Hematopoietic multipotent progenitor cell treated with erythropoietin and hydrocortisone succinate and interleukin-3 and kit ligand, for 15 days (in vitro differentiated cells): Measurements from ENCODE around the gene PTPN13.

Experiments
- DNase-seq: peaks from one replicate; pipeline ENCODE4 v3.0.0-alpha.2; 2015; ENCODE audit warnings: low spot score

The PTPN13 gene, protein sequence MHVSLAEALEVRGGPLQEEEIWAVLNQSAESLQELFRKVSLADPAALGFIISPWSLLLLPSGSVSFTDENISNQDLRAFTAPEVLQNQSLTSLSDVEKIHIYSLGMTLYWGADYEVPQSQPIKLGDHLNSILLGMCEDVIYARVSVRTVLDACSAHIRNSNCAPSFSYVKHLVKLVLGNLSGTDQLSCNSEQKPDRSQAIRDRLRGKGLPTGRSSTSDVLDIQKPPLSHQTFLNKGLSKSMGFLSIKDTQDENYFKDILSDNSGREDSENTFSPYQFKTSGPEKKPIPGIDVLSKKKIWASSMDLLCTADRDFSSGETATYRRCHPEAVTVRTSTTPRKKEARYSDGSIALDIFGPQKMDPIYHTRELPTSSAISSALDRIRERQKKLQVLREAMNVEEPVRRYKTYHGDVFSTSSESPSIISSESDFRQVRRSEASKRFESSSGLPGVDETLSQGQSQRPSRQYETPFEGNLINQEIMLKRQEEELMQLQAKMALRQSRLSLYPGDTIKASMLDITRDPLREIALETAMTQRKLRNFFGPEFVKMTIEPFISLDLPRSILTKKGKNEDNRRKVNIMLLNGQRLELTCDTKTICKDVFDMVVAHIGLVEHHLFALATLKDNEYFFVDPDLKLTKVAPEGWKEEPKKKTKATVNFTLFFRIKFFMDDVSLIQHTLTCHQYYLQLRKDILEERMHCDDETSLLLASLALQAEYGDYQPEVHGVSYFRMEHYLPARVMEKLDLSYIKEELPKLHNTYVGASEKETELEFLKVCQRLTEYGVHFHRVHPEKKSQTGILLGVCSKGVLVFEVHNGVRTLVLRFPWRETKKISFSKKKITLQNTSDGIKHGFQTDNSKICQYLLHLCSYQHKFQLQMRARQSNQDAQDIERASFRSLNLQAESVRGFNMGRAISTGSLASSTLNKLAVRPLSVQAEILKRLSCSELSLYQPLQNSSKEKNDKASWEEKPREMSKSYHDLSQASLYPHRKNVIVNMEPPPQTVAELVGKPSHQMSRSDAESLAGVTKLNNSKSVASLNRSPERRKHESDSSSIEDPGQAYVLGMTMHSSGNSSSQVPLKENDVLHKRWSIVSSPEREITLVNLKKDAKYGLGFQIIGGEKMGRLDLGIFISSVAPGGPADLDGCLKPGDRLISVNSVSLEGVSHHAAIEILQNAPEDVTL (N-terminal part only)

GRCh38 chr4:86593688-86594558 lies at the start of gene PTPN13:
Gene PTPN13, plus strand, starts transcription at chr4:86594315. Its CDS starts 40,942 bp downstream, at chr4:86635257.
- peak; percentile 44 for DNase-seq

DNA sequence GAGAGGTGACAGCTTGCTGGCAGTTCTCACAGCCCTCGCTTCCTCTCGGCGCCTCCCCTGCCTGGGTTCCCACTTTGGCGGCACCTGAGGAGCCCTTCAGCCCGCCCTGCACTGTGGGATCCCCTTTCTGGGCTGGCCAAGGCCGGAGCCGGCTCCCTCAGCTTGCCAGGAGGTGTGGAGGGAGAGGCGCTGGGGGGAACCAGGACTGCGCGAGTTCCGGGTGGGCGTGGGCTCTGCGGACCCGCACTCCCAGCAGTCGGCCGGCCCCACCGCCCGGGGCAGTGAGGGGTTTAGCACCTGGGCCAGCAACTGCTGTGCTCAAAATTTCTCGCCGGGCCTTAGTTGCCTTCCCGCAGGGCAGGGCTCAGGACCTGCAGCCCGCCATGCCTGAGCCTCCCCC lies 47.0 kb upstream of the PTPN13 start:
- DNase-seq: no peak

GRCh38 chr4:86549163-86549788 lies 44.8 kb upstream of the PTPN13 start:
- DNase-seq: no peak

GRCh38 chr4:86551387-86551786 lies 42.7 kb upstream of the PTPN13 start:
- DNase-seq: no peak

DNA sequence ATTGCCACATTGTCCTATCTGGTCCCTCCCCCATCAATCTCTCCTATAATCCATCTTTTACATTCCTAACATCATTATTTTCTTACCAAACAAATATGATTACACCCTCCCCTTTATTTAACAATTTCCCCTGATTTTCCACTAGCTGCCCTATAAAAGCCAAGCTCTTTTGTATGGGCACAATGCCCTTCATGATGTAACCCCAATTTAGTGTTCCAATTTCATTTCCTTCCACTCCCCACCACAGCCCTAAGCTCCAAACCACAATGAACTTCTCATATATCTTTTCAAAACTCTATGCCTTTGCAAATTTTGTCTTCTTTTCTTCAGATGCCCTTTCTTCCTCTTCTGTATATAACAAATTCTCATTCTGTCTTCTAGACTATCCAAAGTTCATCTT lies 39.5 kb upstream of the PTPN13 start:
- no peak for DNase-seq

GRCh38 chr4:86556791-86557415 lies 37.2 kb upstream of the PTPN13 start:
- no peak for DNase-seq

GRCh38 chr4:86557526-86557925 lies 36.6 kb upstream of the PTPN13 start:
- DNase-seq: no peak

GRCh38 chr4:86558258-86558657 lies 35.9 kb upstream of the PTPN13 start:
- no peak for DNase-seq

DNA sequence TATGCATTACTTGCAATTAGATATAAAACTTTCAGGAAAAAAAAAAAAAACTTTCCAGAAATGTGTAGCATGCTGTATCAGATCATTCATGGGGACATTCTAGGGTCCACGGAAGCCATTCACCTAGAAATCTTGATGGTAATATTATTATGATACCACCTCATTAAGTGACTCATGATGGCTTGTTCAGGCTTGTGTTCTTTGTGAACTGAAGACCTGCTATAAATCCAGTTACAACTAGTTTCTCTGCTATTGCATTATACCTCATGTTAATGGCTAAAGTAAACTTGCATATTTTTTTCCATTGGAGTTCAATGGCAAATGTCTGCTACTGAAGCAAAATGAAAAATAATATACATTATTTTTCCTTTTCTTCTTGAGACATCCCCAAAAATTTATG lies 35.3 kb upstream of the PTPN13 start:
- no peak for DNase-seq

DNA sequence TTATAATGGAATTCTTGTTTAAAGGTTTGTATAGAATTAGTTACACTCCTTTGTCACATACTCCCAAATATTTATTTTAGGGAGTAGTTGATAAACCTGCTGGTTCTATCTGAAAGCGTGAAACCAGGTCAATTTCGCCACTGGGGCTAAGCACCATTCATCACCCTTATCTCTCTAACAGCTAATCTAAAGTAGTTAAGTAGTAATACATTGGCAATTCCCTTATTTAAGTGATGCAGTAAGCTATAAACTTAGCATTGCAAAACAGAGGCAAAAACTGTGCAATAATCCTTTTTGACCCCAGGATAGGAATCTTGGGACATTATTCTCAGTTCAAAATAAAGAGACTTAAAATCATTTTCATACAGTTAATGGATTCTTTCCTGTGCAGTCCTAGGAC lies 33.7 kb upstream of the PTPN13 start:
- no peak for DNase-seq

- DNase-seq: no peak
These were observed 32.9 kb upstream of the PTPN13 start for GRCh38 chr4:86561256-86561655.

DNA sequence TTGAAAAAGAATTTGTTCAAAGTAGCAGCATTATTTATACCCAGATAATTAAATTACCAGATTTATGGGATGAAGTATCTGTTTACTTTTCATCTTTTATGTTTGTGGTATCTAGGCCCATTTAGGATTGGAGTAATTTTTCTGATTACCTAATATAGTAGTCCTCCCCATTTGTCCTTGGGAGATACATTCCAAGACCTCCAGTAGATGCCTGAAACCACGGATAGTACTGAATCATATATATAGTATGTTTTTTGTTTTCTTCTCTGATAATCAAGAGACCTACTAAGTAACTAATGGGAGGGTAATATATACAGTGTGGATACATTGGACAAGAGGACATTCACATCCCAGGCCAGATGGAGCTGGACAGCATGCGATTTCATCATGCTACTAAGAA lies 30.7 kb upstream of the PTPN13 start:
- no peak for DNase-seq

- DNase-seq: no peak
These were observed 29.3 kb upstream of the PTPN13 start for GRCh38 chr4:86564795-86565194.

DNA sequence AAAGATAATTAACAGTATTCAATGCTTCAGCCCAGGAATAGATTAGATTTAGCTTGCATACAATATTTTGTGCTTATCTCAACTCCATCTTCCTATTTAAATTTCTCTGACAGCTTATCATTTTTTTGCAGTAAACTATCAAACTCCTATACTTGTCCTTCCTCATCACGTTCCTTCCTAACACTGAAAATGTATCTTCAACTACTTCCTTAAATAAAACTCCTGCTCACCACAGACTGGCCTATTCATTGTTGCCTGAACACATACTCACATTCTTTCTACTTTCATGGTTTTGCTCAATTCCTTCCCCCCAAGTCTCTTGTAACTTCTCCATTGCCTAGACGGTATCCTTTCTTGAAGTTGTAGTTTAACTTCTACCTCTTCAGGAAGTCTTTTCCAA lies 28.5 kb upstream of the PTPN13 start:
- DNase-seq: no peak

- no peak for DNase-seq
These were observed 24.8 kb upstream of the PTPN13 start for GRCh38 chr4:86569103-86569870.

GRCh38 chr4:86579941-86580340 lies 14.2 kb upstream of the PTPN13 start:
- no peak for DNase-seq

DNA sequence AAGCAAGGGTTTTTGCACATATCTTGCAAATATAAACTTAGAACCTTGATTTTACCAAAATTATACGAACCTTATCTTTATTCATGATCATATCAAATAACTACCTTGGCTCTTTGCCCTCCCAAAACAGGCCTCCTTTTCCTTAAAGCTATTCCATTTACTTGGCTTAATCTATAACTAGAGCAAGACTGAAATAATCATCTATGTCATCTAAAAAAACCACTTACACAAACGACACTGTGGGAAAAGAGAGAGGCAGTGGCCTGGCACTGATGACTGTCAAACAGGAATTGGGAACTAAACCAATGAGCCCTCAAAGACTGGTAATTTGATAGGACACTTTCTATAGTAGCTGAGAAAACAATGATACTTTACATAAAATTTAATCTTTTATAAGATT lies 11.7 kb upstream of the PTPN13 start:
- DNase-seq: no peak

DNA sequence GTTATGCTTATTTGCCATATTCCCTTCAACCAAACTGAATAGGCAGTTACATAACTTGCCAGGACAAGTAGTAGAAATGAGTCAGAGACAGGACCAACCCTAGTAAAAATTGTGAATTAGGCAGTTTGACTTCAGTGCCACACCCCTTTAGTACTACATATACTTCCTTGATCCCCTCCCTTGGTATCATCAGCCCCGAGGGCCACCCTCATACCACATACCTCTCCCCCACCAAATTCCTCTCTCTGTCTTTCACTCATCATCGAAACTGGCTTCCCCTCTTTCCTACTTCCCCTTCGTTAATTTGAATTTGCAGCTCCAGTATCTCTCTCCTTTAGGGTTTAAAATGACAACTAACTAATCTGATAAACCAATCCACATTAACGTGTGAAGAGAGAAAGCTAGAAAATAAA lies 7.9 kb upstream of the PTPN13 start:
- no peak for DNase-seq

DNA sequence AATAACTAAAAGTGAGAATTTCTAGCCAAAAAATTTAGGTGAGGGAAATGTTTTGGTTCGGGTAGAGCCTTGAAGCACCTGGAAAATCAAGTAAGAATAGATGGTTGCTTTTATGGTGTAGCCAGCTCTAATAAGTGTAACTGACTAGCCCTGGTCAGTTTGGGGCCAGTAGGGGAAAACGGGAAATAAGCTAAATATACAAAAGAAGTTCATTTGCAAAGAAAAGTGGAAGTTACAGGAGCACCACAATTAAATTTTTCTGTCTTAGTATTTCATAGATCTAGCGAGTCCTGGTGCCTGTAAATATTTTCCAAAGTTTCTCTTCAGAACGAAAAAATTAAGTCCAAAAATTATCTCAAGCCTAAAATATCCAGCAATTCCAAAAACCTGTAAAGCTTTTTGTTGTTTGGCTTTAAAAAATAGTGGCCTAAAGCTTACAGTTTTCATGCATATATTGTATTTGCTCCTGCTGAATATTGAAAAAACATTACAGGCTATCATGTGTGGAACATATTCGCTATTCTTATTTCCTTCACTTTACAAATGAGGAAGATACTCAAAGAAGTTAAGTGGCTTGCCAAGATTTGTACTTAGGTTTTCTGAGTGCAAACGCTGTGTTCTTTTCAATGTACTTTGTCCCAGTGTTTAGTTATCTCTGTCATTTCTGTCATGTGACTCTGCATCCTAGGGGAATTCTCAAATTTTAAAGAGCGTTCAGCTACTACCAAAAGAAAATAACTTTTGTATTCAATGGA lies 7.3 kb upstream of the PTPN13 start:
- no peak for DNase-seq
